ENCODE data around the gene DLG2. TPM values are rescaled to one million over a fixed set of nuclear protein-coding genes. Genes with fewer than 3 reads are reported as not detected.
"Not testable (repeated sequence)": the region's sequence is repeated elsewhere in the genome, so short reads cannot be mapped to it uniquely, and the experiment has no call there.

Gene DLG2
- total RNA-seq, 1 donor = 3.0 TPM

GRCh38 chr11:83600661-83601060 is 2026.5 kb downstream of the DLG2 start:
- TF ChIP-seq CTCF (IDR thresholded peaks at IDR 0.05; ENCODE audit: insufficient read depth, low read length) = no peak
- no peak for DNase-seq (ENCODE audit: low read depth)
- H3K4me3 ChIP-seq (ENCODE audit: low read depth, low read length) = no peak overlapping the region

GRCh38 chr11:83599066-83599465 is 2028.1 kb downstream of the DLG2 start:
- DNase-seq (ENCODE audit: low read depth) = no peak
- H3K4me3 ChIP-seq (ENCODE audit: low read depth, low read length) = no peak overlapping the region
- TF ChIP-seq CTCF (IDR thresholded peaks at IDR 0.05; ENCODE audit: insufficient read depth, low read length) = no peak

DNA sequence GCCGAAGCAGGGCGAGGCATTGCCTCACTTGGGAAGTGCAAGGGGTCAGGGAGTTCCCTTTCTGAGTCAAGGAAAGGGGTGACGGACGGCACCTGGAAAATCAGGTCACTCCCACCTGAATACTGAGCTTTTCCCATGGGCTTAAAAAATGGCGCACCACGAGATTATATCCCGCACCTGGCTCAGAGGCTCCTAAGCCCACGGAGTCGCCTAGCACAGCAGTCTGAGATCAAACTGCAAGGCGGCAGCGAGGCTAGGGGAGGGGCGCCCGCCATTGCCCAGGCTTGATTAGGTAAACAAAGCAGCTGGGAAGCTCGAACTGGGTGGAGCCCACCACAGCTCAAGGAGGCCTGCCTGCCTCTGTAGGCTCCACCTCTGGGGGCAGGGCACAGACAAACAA is 2039.3 kb downstream of the DLG2 start:
- DNase-seq (ENCODE audit: low read depth); H3K4me3 ChIP-seq (ENCODE audit: low read depth, low read length): not testable (repeated sequence)

- H3K4me3 ChIP-seq (ENCODE audit: low read depth, low read length) = no peak overlapping the region
- peak; percentile 39 for DNase-seq (ENCODE audit: low read depth)
- TF ChIP-seq CTCF (IDR thresholded peaks at IDR 0.05; ENCODE audit: insufficient read depth, low read length) = no peak
Measured at GRCh38 chr11:83583757-83584366, 2043.3 kb downstream of the DLG2 start.

DNA sequence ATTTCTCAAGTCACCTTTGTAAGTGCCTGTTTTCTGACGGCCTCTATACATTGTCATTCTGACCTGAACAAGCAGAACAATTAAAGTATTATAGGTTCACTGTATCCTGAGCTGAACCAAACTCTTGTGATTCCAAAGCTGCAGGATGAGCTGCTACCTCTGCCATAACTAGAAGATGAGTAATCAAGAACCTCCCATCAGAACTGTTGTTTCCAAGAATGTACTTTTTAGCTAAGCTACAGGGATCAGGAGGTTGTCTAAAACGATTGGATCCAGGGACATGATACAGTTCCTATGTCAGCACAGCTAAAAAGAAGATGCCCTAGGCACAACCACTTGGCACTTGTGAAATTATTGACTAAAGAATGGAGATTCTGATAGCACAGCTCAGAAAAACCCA is 2052.6 kb downstream of the DLG2 start:
- DNase-seq (ENCODE audit: low read depth) = peak; percentile 34
- no peak for TF ChIP-seq CTCF (IDR thresholded peaks at IDR 0.05; ENCODE audit: insufficient read depth, low read length)
- no peak overlapping the region for H3K4me3 ChIP-seq (ENCODE audit: low read depth, low read length)

DNA sequence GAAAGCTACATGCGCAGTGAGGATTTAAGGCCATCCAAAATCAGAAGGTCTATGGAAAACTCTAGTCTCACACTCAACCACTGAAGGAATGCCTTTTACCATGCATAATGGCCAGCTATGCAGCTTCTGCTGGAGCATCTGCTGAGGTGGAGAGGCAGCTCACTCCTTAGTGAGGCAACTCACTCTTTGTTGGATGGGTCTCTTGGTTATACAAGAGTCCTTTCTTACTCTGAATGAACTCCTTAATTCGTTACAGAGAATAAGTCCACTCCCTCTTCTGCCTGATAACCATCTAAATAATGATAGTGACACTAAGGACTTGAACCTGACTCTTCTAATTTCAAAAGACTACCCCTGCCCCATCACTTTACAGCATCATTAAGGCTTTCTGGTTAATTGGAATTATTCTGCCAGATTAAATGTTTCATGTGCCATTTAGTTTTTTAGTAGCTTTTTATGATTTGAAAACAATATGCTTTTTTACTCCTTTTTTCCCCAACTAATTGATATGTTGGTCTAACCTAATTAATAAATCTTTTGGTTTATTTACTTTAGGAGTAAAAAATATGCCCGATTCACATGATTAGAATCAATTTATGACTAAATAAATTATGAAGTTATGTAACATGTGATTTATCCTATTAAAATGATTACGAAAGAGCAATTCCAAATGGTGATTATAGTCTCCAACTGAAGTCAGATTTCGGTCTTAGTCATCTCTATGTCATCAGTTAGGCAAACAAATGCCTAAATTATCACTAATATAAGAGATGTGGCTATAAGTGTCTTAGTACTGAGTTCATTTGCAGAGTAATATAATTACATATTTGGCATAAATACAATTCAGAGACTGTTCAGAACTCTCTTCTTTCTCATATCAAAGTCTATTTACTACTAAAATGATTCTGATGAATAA is 2054.3 kb downstream of the DLG2 start:
- no peak overlapping the region for H3K4me3 ChIP-seq (ENCODE audit: low read depth, low read length)
- no peak for TF ChIP-seq CTCF (IDR thresholded peaks at IDR 0.05; ENCODE audit: insufficient read depth, low read length)
- peak; percentile 69 for DNase-seq (ENCODE audit: low read depth)

- TF ChIP-seq CTCF (IDR thresholded peaks at IDR 0.05; ENCODE audit: insufficient read depth, low read length) = no peak
- no peak overlapping the region for H3K4me3 ChIP-seq (ENCODE audit: low read depth, low read length)
- peak; percentile 71 for DNase-seq (ENCODE audit: low read depth)
Measured at GRCh38 chr11:83571302-83571701, 2055.8 kb downstream of the DLG2 start.
